Measurements from ENCODE around the gene RHOT2.

Gene RHOT2

GRCh38 chr16:680967-681745 lies 13.2 kb downstream of the RHOT2 start:
- DNase-seq (ENCODE audit: insufficient read length, low spot score): no peak
- no peak for FAIRE-seq
- TF ChIP-seq CTCF (IDR thresholded peaks at IDR 0.05; ENCODE audit: insufficient read depth, missing control alignments): no peak

- DNase-seq (ENCODE audit: insufficient read length, low spot score) (no peak), FAIRE-seq (no peak)
- no peak for TF ChIP-seq CTCF (IDR thresholded peaks at IDR 0.05; ENCODE audit: insufficient read depth, missing control alignments)
Measured at GRCh38 chr16:681746-682427, 14.0 kb downstream of the RHOT2 start.

GRCh38 chr16:682493-683395 lies 14.8 kb downstream of the RHOT2 start:
- no peak for TF ChIP-seq CTCF (IDR thresholded peaks at IDR 0.05; ENCODE audit: insufficient read depth, missing control alignments)
- FAIRE-seq: no peak
- no peak for DNase-seq (ENCODE audit: insufficient read length, low spot score)

GRCh38 chr16:683396-684070 lies 15.6 kb downstream of the RHOT2 start:
- FAIRE-seq: no peak
- no peak for DNase-seq (ENCODE audit: insufficient read length, low spot score)

GRCh38 chr16:684071-684794 lies 16.3 kb downstream of the RHOT2 start, which contains the start of gene JMJD8:
JMJD8 (minus strand) TSS chr16:684334; CDS start chr16:684319, 15 bp downstream.
- TF ChIP-seq CTCF (IDR thresholded peaks at IDR 0.05; ENCODE audit: insufficient read depth, missing control alignments): no peak
- no peak for FAIRE-seq
- peak; percentile 99 for DNase-seq (ENCODE audit: insufficient read length, low spot score)

More at GRCh38 chr16:683396-684070, 15.6 kb downstream of the RHOT2 start:
- no peak for TF ChIP-seq CTCF (IDR thresholded peaks at IDR 0.05; ENCODE audit: insufficient read depth, missing control alignments)

Measured in D721Med (cell line).